ENCODE results near the gene NODAL.
A peak's percentile ranks its signal among the peaks of the same experiment; 100 is the strongest.

DNA sequence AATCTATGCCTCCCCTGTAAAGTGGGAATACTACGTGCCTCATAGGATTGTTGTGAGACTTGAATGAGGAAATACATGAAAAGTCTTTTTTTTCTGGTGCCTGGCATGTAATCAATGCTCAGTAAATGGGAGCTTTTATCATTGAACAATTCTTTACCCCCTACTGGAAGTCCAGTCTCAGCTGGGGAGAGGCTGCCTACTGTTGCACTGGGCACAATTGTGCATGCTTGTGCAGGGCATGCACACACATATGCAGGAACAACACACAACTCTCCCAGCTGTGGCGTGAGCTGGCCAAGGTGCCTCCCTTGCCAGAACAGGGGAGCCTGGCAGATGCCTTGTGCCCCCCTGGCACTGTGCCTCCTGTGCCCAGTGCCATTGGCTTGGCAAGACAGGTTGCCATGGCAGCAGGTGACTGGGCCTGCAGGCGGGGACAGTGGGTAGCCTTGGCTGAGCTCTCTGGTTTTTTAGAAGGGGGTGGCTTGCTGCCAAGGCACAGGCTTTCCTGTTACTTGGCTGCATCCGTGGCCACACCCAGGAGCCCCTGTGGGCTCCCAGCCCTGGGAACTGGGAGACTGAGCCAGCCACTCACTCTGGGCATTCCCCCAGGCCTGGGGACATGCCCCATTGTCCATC lies 21.0 kb upstream of the NODAL start:
- TF ChIP-seq ELF1 (IDR thresholded peaks at IDR 0.05; ENCODE audit: borderline replicate concordance, low read depth) (no peak), CEBPB (IDR thresholded peaks at IDR 0.05; ENCODE audit: low read depth) (no peak), POLR2A (IDR thresholded peaks at IDR 0.05; ENCODE audit: borderline replicate concordance, extremely low read depth, insufficient read depth, insufficient read length) (no peak), CBX3 (IDR thresholded peaks at IDR 0.05; ENCODE audit: low read depth) (no peak), EZH2 (IDR thresholded peaks at IDR 0.05) (no peak), JUND (IDR thresholded peaks at IDR 0.05) (no peak), SIN3A (IDR thresholded peaks at IDR 0.05; ENCODE audit: low read depth) (no peak), POLR2AphosphoS5 (IDR thresholded peaks at IDR 0.05; ENCODE audit: low read depth, low read length) (0 out of 2 replicates have a peak, but pooled peaks have one; percentile 24), YY1 (IDR thresholded peaks at IDR 0.05; ENCODE audit: extremely low read depth, insufficient replicate concordance, low read depth, low read length) (no peak)
- TF ChIP-seq, protein P1, sequence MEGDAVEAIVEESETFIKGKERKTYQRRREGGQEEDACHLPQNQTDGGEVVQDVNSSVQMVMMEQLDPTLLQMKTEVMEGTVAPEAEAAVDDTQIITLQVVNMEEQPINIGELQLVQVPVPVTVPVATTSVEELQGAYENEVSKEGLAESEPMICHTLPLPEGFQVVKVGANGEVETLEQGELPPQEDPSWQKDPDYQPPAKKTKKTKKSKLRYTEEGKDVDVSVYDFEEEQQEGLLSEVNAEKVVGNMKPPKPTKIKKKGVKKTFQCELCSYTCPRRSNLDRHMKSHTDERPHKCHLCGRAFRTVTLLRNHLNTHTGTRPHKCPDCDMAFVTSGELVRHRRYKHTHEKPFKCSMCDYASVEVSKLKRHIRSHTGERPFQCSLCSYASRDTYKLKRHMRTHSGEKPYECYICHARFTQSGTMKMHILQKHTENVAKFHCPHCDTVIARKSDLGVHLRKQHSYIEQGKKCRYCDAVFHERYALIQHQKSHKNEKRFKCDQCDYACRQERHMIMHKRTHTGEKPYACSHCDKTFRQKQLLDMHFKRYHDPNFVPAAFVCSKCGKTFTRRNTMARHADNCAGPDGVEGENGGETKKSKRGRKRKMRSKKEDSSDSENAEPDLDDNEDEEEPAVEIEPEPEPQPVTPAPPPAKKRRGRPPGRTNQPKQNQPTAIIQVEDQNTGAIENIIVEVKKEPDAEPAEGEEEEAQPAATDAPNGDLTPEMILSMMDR (IDR thresholded peaks at IDR 0.05 in 2 of 3, conservative IDR thresholded peaks at IDR 0.05 in 1 of 3; ENCODE audit: borderline replicate concordance in 1 of 3, insufficient read depth in 1 of 3, low read depth in 2 of 3, low read length in 2 of 3), result no peak
- TF ChIP-seq, protein P2, sequence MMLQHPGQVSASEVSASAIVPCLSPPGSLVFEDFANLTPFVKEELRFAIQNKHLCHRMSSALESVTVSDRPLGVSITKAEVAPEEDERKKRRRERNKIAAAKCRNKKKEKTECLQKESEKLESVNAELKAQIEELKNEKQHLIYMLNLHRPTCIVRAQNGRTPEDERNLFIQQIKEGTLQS (IDR thresholded peaks at IDR 0.05), result no peak

Data from HCT116 (cell line).